T1000 (cell line): Measurements from ENCODE around the gene SCN9A.
"Not testable (repeated sequence)": the region's sequence is repeated elsewhere in the genome, so short reads cannot be mapped to it uniquely, and the experiment has no call there.

ENCODE experiments used
- DNase-seq: peaks from one replicate; lab custom pipeline; 2025; ENCODE audit warnings: mixed read lengths; lab: John Stamatoyannopoulos, UW

Gene SCN9A

DNA sequence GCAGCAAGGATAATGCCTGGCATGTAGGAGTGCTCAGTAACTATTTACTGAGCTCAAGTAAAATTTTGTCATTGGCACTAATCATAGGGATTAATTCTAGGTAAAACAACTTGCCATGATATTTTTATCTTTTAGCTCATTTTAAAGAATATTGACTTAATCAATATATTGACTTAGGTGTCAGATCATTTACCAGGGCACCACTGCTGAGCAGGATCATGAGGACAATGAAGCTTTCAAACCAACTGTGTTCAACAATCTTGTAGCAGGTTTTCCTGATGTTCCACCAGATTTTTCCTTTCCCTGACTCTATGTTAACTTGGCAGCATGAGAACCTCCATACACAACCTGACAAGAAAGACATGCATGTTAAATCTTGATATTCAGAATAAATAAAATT, 133.4 kb downstream of the SCN9A start:
- DNase-seq, result no peak

DNA sequence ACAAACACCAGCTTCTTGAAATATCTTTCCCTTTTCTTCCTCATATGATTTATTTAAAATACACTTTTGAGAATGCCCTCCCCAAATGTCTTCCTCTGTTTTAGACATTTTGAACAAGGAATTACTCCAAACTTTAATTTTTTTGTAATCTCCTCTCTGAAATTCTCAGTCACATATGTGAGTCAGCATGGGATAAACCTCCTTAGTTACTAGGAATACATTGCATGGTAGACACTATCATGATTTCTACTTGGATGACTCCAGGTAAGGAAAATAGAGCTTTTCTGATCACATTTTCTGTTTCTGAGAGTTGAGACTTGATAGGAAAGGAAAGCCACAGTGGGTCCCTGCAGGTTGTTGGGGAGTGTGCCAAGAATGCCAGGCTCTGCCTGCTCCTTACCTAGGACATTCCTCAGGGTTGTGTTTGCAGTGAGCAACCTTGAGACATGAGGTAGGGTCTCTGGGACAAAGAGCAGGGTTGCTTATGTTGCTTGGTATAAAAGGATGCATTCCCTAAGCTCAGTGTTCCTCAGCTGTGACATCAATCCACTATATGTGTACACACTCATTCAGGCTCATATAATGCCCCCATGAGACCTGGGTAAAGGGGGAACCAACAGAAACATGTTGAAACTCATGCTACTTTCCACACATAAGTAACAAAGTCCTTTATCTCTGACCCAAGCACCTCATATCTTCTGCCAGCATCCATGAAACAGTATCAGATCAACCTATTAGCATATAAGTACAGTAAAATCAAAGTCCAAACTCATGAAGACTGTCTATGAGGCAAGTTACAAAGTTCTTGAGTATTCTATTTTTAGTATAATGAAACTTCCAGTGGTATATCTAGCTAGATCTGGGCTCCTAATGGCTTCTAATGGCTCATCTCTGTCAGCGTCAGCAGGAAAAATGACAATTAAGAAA, 135.1 kb downstream of the SCN9A start:
- DNase-seq, result no peak

DNA sequence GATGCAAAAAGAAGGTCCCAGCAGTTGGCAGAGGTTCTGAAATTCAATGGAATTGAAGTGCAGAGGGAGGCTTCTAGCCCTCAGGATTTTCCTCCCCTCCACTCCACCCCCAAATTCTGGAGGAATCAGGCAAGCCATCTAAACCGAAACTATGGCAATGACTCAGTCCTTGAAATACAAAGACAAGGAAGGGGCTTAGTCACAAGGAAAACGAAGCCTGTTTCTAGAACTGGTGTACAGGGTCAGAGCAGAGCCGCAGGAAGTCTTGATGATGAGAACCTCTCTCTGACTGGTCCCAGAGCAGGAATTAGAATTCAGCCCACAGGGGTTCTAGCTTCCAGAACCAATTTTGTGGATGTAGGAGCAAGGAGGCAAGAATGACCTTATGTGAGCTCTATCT, 136.2 kb downstream of the SCN9A start:
- DNase-seq, result peak; percentile 7

DNA sequence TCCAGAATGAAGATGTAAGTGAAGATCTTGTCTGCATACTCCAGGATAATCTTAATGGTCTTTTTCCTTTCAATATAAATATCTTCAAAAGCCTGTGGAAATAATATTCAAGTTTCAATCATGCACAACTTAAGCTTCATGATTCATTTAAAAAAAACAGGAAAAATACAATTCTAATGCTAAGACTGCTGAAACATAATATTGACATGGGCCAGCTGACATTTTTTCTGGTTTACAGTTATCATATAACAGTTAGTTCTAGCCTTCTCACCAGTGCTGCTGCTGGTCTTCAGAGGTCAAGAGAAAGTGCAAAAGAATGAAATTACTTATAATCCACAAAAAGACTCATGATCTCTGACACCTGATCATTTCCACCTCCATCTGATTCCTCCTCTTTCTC, 137.6 kb downstream of the SCN9A start:
- no peak for DNase-seq

DNA sequence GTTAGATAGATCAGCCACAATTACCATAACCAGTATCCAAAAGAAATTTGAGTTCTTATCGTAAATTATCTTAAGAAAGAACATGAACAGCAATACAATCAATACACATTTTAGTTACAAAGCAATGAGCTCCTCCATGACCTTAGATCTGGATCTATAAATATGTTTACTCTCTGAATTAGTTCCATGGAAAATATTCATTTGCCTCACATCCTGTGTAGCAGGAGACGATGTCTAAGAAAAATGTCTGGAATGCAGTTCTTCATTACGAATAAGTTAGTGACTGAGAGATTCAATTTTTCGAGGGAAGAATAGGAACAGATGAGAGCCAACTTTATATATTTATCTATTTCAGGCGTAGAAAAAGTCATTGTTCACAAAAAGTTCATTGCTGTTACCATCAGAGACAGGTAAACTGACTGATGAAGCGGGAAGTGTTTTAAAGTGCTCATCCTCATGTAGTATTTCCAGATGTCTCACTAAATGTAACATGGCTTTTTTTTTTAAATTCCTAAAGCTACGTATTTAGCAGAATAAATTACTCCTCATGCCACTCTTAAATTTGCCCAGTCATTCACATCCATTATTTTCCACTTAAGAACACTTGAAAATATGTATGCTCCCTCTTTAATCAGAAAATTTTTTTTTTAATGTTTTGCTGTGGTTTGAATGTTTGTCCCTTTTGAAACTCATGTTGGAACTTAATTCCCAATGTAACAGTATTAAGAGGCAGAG, 141.5 kb downstream of the SCN9A start:
- DNase-seq, result no peak

DNA sequence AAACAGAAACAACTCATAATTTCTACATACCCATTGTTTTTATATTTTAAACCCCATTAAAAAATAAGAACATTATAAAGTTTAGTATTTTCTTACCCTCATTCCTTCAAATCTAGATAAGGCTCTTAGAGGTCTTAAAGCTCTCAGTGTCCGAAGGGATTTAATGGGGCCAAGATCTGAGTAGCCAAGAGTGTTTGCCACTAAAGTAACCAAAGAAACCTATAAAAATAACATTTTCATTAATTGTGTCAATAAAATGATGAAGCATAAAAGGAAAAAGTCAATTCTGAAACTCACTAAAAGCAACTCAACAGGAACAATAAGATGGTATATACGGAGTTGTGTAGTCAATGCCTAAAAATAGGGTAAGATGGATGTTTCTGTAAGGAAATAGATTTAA, 142.5 kb downstream of the SCN9A start:
- no peak for DNase-seq

DNA sequence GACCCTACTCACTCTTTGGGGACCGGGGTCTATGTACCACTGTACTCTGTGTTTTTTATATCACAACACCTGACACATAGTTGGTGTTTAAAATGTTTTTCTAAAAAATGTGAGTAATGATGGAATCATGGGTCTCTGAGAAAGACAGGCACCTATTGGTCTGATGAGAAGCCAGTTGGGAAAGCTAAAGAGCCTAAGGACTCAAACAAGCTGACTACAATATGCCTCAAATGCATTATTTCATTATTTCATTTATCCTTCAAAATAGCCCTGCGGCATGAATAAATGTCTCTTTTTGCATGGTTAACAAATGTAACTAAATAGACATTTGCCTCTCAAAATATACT, 145.0 kb downstream of the SCN9A start:
- DNase-seq, result no peak

DNA sequence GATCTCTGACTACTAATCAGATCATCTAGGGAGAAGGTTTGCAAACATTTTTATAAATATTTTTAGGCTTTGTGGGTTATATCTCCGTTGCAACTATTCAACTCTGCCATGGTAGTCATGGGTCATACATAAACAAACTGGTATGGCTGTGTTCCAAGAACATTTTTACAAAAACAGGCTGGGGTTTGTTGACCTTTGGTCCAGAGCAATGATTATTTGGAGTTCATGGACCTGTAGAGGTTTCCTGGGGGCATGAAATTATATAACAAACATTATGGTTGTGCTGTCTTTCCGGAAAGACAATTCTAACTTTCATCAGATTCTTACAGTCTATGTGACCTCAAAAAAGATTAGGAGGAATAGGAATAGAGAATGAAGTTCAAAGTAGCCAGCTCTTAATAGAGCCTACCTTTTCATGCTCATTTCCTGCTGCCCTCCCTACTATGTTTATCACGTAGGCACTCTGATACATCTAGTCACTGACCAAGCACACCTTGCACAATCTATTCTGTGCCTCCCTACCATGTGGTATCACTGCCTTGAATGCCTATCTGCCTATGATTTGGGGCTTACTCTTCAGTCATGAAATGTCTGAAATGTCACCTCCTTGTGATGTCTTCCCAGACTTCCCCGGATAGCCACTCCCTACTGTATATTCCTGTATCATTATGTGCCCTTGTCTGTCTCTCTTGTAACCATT, 145.6 kb downstream of the SCN9A start:
- DNase-seq, result peak; percentile 1

DNA sequence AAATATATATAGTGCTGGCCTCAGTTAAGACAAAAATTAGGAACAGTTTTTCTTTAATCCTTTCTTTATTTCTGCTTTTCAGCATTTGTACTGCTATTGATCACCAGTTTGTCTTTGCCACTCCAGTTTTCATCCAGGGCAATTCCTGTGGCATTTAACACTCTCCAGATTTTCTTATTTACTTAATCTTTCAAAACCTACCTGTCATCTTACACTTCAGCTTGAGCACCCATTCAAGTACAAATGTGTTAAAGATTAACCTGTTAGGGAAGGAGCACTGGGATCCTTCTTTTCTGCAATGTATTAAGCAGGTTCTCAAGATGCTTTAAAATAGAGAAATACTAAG, 146.1 kb downstream of the SCN9A start:
- no peak for DNase-seq

DNA sequence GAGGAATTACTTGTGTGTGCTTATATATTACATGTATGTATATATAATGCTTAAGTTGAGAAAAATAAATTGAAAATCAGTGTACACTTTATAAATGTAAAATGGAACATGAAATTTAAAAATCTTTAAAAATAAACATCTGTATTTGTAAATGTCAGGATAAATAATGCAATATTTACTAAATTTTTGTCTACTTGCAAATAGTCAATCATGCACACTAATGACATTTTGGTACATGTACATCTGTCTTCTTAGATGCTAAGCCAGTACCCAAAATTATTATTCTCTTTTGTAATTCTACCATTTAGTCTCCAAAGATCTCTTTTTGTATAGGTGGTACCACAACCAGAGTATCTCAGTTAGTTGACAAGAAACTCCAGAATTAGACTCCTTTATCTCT, 151.5 kb downstream of the SCN9A start:
- no peak for DNase-seq

DNA sequence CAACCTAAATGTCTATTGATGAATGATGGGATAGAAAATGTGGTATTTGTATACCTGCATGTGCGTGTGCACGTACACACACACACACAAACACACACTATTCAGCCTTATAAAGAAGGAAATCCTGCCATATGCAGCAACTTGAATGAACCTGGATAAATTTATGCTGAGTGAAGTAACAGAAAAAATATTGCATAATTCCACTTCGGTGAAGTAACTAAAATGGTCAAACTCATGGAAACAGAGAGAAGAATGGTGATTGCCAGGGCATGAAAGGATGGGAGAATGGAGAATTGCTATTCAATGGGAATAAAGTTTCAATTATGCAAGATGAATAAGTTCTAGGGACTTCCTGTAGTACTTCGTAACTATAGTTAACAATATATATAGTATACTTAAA, 152.4 kb downstream of the SCN9A start:
- DNase-seq, result no peak

DNA sequence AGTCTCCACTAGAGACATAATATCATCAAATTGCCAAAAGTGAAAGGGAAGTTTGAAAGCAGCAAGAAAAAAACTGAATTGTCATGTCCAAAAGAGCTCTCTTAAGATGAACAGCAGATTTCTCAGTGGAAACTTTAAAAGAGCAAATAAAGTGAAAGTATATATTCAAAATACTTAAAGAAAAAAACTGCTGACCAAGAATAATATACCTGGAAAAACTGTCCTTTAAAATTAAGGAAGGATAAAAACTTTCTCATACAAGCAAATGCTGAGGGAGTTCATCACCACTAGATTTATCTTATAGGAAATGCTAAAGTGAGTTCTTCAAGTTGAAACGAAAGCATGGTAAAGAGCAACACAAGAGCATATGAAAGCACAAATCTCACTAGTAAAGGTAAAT, 164.7 kb downstream of the SCN9A start:
- DNase-seq, result no peak

DNA sequence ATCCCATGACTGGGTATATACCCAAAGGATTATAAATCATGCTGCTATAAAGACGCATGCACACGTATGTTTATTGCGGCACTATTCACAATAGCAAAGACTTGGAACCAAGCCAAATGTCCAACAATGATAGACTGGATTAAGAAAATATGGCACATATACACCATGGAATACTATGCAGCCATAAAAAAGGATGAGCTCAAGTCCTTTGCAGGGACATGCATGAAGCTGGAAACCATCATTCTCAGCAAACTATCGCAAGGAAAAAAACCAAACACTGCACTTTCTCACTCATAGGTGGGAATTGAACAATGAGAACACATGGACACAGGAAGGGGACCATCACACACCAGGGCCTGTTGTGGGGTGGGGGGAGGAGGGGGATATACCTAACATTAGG, 165.8 kb downstream of the SCN9A start:
- not testable (repeated sequence) for DNase-seq

DNA sequence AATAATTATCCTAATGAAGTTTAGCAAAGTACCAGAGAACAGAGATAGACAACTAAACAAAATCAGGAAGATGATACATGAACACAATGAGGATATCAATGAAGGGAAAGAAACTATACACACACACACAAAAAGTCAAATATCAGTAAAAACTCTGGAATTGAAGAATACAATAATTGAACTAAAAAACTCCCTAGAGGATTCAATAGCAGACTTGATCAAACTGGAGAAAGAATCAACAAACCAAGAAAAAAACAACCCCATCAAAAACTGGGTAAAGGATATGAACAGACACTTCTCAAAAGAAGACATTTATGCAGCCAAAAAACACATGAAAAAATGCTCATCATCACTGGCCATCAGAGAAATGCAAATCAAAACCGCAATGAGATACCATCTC, 166.4 kb downstream of the SCN9A start:
- DNase-seq, result not testable (repeated sequence)

DNA sequence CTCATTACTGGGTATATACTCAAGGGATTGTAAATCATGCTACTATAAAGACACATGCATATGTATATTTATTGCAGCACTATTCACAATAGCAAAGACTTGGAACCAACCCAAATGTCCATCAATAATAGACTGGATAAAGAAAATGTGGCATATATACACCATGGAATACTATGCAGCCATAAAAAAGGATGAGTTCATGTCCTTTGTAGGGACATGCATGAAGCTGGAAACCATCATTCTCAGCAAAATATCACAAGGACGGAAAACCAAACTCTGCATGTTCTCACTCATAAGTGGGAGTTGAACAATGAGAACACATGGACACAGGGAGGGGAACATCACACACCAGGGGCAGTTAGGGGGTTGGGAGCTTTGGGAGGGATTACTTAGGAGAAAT, 169.6 kb downstream of the SCN9A start:
- not testable (repeated sequence) for DNase-seq

DNA sequence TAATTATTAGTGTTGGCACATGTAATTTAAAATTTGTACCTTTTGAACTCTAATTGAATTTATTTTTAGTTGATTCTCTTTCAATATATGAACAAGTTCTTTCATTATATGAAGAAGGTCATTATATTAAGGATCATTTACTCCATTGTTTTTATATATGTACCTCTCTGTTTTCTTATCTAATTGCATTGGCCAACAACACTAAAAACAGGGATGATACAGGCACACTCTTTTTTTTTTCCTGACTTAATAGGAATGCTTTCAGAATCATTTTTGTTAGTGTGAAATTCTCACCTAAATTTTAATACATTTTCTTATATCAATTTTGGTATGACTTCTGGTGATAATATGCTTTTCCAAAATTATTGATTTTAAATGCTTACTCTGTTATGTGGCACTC, 173.0 kb downstream of the SCN9A start:
- DNase-seq, result no peak

DNA sequence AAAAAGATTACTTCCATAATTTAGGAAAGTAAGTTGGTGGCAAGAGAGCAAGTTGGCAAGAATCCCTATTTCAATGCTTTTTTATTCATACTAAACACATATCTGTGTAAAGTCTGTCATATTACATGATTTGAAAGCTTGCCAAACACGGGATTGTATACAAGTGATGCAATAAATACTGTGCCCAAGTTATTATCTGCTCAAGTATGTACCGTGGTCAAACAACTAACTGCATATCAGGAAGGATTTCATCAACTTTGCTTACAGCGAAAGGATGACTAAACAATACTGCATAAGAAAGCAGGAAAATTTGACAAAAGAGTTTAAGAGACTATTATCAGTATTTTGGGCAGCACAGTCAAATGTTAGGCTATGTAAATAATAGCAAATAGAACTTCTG, 178.3 kb downstream of the SCN9A start:
- DNase-seq, result no peak

DNA sequence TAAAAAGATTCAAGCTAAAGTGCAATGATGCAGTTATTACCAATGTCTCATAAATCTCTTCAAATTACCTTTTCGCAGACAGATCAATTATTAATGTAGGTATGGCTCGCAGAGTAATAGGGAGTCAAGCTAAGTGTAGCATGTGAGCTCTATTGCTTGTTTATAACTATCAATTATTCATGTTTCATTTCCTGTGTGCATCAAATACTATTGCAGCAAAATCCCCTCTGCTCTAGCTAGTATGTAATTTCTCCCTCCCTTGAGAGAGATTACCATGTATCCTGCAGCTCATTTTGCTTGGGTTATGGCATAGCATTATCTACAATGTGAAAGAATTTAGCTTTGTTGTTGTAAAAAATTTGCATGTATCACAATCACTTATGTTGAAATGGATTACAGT, 182.3 kb downstream of the SCN9A start:
- DNase-seq, result no peak

DNA sequence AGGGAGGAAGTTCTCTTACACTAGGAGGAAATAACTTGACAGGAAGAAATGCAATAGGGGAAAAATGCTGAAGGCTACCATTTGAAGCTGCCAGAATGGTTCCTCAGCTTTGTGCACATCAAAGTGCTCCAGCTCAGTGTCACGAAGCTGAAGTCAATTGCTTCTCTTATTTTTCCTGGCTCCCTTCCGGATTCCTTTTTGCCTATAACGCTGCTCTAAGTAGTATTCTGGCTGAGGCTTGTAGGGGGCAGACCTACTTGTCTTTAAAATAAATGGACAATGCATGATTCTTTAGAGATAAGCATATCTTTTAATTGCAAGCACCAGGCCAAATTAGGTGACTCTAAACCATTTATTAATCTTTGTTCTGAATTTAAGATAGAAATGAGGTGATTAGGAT, 187.7 kb downstream of the SCN9A start:
- DNase-seq, result no peak

DNA sequence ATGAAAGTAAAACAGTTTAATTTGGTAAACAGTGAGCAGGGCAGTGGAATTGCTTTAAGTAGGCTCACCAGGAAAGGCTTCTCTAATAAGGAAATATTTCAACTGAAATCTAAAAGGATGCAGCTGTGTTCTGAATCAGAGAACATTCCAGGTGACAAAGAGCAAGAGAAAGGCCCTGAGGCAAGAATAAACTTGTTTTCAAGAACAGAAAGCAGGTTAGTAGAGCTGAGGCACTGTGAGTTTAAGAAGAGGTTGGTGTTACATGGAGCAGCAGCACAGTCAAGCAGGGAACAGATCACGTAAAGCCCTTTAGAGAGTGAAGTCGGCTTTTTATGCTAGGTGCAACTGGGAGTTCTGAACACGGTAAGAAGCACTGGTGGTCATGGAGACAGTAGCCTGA, 191.0 kb downstream of the SCN9A start:
- DNase-seq, result no peak

DNA sequence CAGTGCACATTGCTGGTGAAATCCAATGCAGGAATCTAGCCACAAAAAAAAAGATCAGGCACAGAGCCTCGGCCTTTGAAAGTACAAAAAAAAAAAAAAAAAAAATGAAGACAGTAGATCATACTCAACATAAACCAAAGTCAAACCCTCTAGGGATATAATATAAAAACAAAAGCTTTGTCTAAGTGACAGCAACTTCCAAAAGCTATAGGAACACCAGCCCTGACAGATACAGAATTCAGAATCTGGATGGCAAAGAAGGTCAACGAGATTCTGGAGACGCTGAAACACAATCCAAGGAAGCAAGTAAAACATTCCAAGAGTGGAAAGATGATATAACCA, 194.0 kb downstream of the SCN9A start:
- no peak for DNase-seq

DNA sequence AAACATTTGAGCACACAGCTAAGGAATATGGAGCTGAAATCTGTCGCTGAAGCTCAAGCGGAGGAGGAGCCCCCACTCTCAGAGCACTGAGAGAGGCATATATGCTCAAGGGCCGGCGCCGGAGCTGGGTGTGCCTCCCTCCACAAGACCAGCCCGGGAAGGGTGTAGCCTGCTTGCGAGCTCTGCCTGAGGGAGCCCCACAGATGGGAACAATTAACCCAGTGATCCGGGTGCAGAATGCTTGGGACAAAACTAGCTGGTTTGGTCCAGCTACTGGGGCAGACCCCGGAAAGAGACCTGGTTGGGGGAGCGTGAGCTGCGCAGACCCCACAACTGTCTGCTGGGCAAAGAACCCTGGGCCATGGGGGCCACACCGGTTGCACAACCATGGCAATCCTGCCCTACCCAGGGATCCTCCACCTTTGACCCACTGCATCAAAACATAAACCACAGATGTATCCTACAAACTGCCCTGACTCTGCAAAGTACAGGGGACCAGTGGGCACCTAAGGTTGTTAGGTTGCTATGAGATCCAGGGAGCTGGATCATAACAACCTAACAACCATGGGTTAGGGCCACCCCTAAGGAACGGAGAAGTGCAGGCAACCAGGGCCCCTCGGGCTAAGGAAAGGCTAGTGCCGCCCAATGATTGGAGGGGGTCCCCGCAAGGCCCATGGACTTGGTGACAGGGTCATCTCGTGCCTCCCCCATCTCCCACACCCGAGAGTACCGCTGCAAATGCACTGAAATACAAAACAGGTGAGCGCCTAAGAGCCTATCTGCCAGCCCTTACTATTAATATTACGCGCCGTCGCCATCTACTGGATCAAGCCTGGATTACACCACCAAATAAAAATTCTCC, 194.6 kb downstream of the SCN9A start:
- peak; percentile 34 for DNase-seq
